Erythroblast (primary cell): Measurements from ENCODE around the gene DOCK9.

ENCODE experiments used
- GATA1 ChIP-seq: IDR thresholded peaks from 2 replicates; pipeline ENCODE4 v1.6.1; 2011; ENCODE audit warnings: low read depth, mild to moderate bottlenecking, control low read depth, low read length, moderate library complexity
- POLR2A ChIP-seq: IDR thresholded peaks from 2 replicates; pipeline ENCODE4 v1.6.1; 2011; ENCODE audit warnings: mild to moderate bottlenecking, low read length

GRCh38 chr13:98819382-98820010 is 158.4 kb downstream of the DOCK9 start:
- TF ChIP-seq POLR2A (no peak), GATA1 (no peak)
